ENCODE measurements around the gene KIF27.
"Not testable (repeated sequence)": the region's sequence is repeated elsewhere in the genome, so short reads cannot be mapped to it uniquely, and the experiment has no call there.

DNA sequence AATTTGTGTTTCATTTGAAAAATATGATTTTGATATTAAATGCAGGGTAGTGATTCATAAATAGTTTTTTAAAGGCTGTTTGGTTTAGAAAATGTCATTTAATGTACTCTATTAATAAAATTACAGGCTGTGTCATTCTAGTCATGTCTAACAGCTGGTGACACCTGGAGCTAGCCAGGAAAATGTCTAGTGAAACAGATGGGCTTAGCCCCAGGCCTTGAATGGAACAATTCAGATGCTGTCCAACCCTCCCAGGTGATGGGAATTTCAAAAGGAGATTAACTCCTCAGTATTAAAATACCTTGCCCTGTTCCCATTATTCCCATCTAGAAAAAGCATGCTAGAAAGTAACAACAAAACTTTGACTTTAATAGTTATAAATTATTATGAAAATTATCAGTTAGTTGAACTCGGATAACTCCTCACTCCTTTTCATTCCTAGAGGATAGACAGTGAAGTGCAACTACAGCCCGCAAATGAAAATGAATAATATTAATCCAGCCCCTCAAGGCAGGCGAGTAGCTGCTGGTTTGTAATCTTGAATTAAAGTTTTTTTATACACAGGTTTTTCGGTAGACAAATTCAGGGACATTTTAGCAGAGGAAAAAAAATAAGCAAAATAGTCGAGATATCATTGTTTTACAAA, 90.7 kb downstream of the KIF27 start:
- not testable (repeated sequence) for TF ChIP-seq POLR2A (IDR thresholded peaks at IDR 0.05); CTCF (IDR thresholded peaks at IDR 0.05); EP300 (IDR thresholded peaks at IDR 0.05; ENCODE audit: low read depth)
